GM12878 (cell line): ENCODE measurements around the gene MAP3K5. TPM values are rescaled to one million over a fixed set of nuclear protein-coding genes. Genes with fewer than 3 reads are reported as not detected.
A peak's percentile ranks its signal among the peaks of the same experiment; 100 is the strongest.

Experiments
- ATAC-seq: fragments of 200-7000 bp; cut with Tn5 transposase; 3 replicates; pipeline ENCODE4 v1.9.1; 2020; ENCODE audit warnings: mild to moderate bottlenecking, moderate library complexity
- BruUV-seq: library from RNA; stranded (reverse); fragments of 400-500 nt; replicated peaks from 2 replicates; lab custom pipeline; 2021; lab: Mats Ljungman, UMichigan
- CTCF ChIA-PET: fragments of 300-600 bp; sonication (Branson Sonifier 250); formaldehyde crosslinking; extraction: SDS; loops from one replicate; lab custom pipeline; 2021; ENCODE audit warnings: inconsistent platforms; lab: Yijun Ruan, JAX
- POLR2A ChIA-PET: fragments of 350-600 bp; formaldehyde crosslinking; extraction: SDS; loops from one replicate; lab custom pipeline; 2021; ENCODE audit warnings: inconsistent platforms; lab: Charles Lee
- RAD21 ChIA-PET: fragments of 300-600 bp; sonication (Branson Sonifier 250); formaldehyde crosslinking; loops from one replicate; lab custom pipeline; 2023; ENCODE audit warnings: antibody characterized with exemption; ENCODE audit not compliant: unreplicated experiment; lab: Charles Lee
- SMC1A ChIA-PET: fragments of 300-600 bp; sonication (Branson Sonifier 250); formaldehyde crosslinking; loops from one replicate; lab custom pipeline; 2023; ENCODE audit not compliant: unreplicated experiment, uncharacterized antibody; lab: Charles Lee
- DNase-seq: peaks from one replicate; pipeline ENCODE4 v3.0.0-alpha.2; 2011; ENCODE audit warnings: low read depth, low spot score
- FAIRE-seq: peaks from 3 replicates; lab custom pipeline; 2011; peaks lifted over from hg19 to GRCh38; lab: Jason Lieb, UNC
- H2AFZ ChIP-seq: 2 replicates; pipeline ENCODE4 v1.6.0; 2011; ENCODE audit warnings: low read depth, low read length, control low read depth; ENCODE audit not compliant: control insufficient read depth
- H3K27ac ChIP-seq: 2 replicates; pipeline ENCODE4 v1.5.1; 2011; ENCODE audit warnings: control low read depth; ENCODE audit not compliant: control insufficient read depth, insufficient read depth
- H3K27me3 ChIP-seq, 2 experiments: replicated peaks in 1 of 2; 2 replicates each; pipeline versions ENCODE4 v1.6.0 to v1.6.1; 2011; ENCODE audit warnings: low read length in 1 of 2; ENCODE audit not compliant: control insufficient read depth in 2 of 2, insufficient read depth in 2 of 2
- H3K36me3 ChIP-seq, 2 experiments: 2 replicates each; pipeline ENCODE4 v1.5.1; 2011; ENCODE audit warnings: low read length in 1 of 2; ENCODE audit not compliant: control insufficient read depth in 2 of 2, insufficient read depth in 2 of 2
- H3K4me1 ChIP-seq: 2 replicates; pipeline ENCODE4 v1.6.1; 2011; ENCODE audit warnings: mild to moderate bottlenecking, low read length, moderate library complexity, mixed read lengths; ENCODE audit not compliant: control insufficient read depth, insufficient read depth
- H3K4me2 ChIP-seq: 2 replicates; pipeline ENCODE4 v1.6.0; 2011; ENCODE audit warnings: control low read depth; ENCODE audit not compliant: control insufficient read depth, insufficient read depth
- H3K4me3 ChIP-seq: fragments of 200-600 bp; sonication (generic); 2 replicates; pipeline ENCODE4 v1.5.1; 2016
- H3K79me2 ChIP-seq: 2 replicates; pipeline ENCODE4 v1.6.0; 2011; ENCODE audit warnings: low read length; ENCODE audit not compliant: control insufficient read depth, insufficient read depth
- H3K9ac ChIP-seq: 2 replicates; pipeline ENCODE4 v1.8.0; 2011; ENCODE audit warnings: low read length, control low read depth, mixed read lengths; ENCODE audit not compliant: control insufficient read depth, insufficient read depth
- H3K9me3 ChIP-seq: replicated peaks from 3 replicates; pipeline ENCODE4 v1.5.1; 2011; ENCODE audit warnings: mild to moderate bottlenecking, low read length; ENCODE audit not compliant: control insufficient read depth, insufficient read depth
- H4K20me1 ChIP-seq: 2 replicates; pipeline ENCODE4 v1.6.0; 2011; ENCODE audit not compliant: control insufficient read depth, insufficient read depth
- MAX ChIP-seq: IDR thresholded peaks from 2 replicates; pipeline ENCODE4 v1.6.1; 2012; ENCODE audit warnings: low read depth, low read length, improper control_type of control experiment
- MTA2 ChIP-seq: fragments of 450-650 bp; IDR thresholded peaks from 2 replicates; pipeline ENCODE4 v1.6.1; 2016; ENCODE audit warnings: low read depth, mild to moderate bottlenecking, moderate library complexity
- PML ChIP-seq: IDR thresholded peaks from 2 replicates; pipeline ENCODE4 v1.6.1; 2012; ENCODE audit warnings: low read length, inconsistent platforms
- PRDM15 ChIP-seq: fragments of 450-650 bp; formaldehyde crosslinking; IDR thresholded peaks from 2 replicates; pipeline ENCODE4 v1.4.0; 2020; ENCODE audit warnings: mild to moderate bottlenecking, moderate library complexity
- ZBTB33 ChIP-seq: fragments of 450-650 bp; IDR thresholded peaks from 2 replicates; pipeline ENCODE4 v1.6.1; 2017; ENCODE audit warnings: mild to moderate bottlenecking
- WGBS: methylation state at CpG from one replicate; pipeline ENCODE4 v1.1.6; 2016; ENCODE audit warnings: low lambda C conversion rate; ENCODE audit not compliant: insufficient replicate concordance, insufficient coverage; ENCODE audit errors: missing lambda C conversion rate; 5-methylcytosine and 5-hydroxymethylcytosine counted together
- in situ Hi-C: fragments of 300-500 bp; cut with MboI; formaldehyde crosslinking; loops from 9 replicates; pipeline ENCODE4 v1.14.3; 2018; ENCODE audit warnings: mixed read lengths
- intact Hi-C: fragments of 100-400 bp; cut with micrococcal nuclease; formaldehyde crosslinking; loops from one replicate; pipeline ENCODE4 v1.14.2; 2022; ENCODE audit not compliant: unreplicated experiment
- polyA plus RNA-seq, 11 experiments: library from polyadenylated mRNA; depleted of rRNA in 4 of 11; unstranded in 6 of 11; stranded (reverse) in 5 of 11; fragments of >200 nt; fragmentation: Nextera tagmentation in 4 of 11; fragmentation: Illumina TruSeq in 1 of 11; extraction: Ambion mirVana in 4 of 11; extraction: Trizol in 1 of 11; gene quantifications; 1 replicate in 1 of 11; 2 replicates in 10 of 11; pipeline versions ENCODE4 v1.2.1 to v1.2.3, GENCODE V29; 2011 to 2016; ENCODE audit warnings: inconsistent platforms in 2 of 11, missing spikeins in 2 of 11, low read depth in 1 of 11
- total RNA-seq, 4 experiments: library from RNA; depleted of rRNA in 3 of 4; stranded (reverse); fragments of >200 nt in 3 of 4; fragmentation: Illumina TruSeq in 1 of 4; extraction: Trizol in 1 of 4; gene quantifications; 2 replicates each; pipeline versions ENCODE4 v1.2.1 to v1.2.3, GENCODE V29; 2013 to 2021

MAP3K5 gene
- total and polyA plus RNA-seq, 10 of the 15 experiments (the other 5 are each of a cell fraction or from before 2014, with no cell fraction given): 5.4 to 34.3 (median 26.4) TPM

DNA sequence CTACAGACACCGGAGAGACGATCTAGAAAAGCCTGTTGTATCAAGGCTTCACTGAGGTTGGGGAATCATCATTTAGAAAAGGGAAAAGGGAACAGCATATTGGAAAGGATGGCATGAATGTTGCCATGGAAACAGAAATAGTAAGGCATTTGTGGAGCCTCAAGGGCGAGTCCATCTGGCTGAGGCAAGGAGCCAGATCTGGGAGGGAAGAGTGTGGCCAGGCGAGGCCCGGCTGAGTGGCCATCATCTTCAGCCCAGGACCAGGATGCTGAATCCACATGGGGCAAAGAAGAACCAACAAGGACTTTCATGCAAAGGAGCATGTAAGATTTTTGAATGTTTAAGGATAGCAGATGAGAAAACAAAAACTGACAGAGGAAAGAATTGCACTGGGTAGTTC lies 85.8 kb downstream of the MAP3K5 start (continued):
- TF ChIP-seq PRDM15 (CRISPR knock-in tag) (no peak), MAX (no peak)

GRCh38 chr6:136703331-136703865 lies 88.9 kb downstream of the MAP3K5 start:
- peaks cover 60% of the 10 kb centered on the region for H3K79me2 ChIP-seq
- peaks cover 5 to 36% of the 10 kb centered on the region in 2 experiments for H3K36me3 ChIP-seq
- SMC1A ChIA-PET: interaction anchor here (1.1 to 2.3 kb wide), 5 partner anchors 10 to 59 kb away, joined by 3 to 5 read pairs (median 5); no protein-coding TSS in a partner anchor
- WGBS: 77% methylated on average over 7 of the region's 7 CpGs
- H3K4me1 ChIP-seq: no peaks in the 10 kb centered on the region
- TF ChIP-seq ZBTB33: 0 out of 2 replicates have a peak, but pooled peaks have one; percentile 28
- TF ChIP-seq PML: no peak
- TF ChIP-seq MTA2: peak; percentile 71
- BruUV-seq: TSS peak; percentile 32
- no peak overlapping the region for H3K27ac ChIP-seq
- CTCF ChIA-PET: no interaction called here
- POLR2A ChIA-PET: no interaction called here
- H3K4me3 ChIP-seq: no peak overlapping the region
- RAD21 ChIA-PET: interaction anchor here (0.8 to 1.1 kb wide), 2 partner anchors 8 to 89 kb away, joined by 3 read pairs; partner anchors contain the start of gene MAP3K5
- intact Hi-C loops: no loop called here
- H3K27me3 ChIP-seq: no peaks in the 10 kb centered on the region
- no peak overlapping the region for H3K4me2 ChIP-seq
- ATAC-seq: no peak
- no peaks in the 10 kb centered on the region; the same call in 1 of the 2 replicates for H4K20me1 ChIP-seq
- DNase-seq: no peak
- no peak overlapping the region for H3K9ac ChIP-seq
- FAIRE-seq: no peak
- H2AFZ ChIP-seq: no peak overlapping the region
- H3K9me3 ChIP-seq: no peaks in the 10 kb centered on the region
- in situ Hi-C loops: no loop called here
